ENCODE data around the gene CNIH1. TPM values are rescaled to one million over a fixed set of nuclear protein-coding genes. Genes with fewer than 3 reads are reported as not detected.
A peak's percentile ranks its signal among the peaks of the same experiment; 100 is the strongest.
"Not testable (repeated sequence)": the region's sequence is repeated elsewhere in the genome, so short reads cannot be mapped to it uniquely, and the experiment has no call there.

Gene CNIH1
- total RNA-seq, 4 donors from 2014 or later: 95.1 to 204 (median 164) TPM

DNA sequence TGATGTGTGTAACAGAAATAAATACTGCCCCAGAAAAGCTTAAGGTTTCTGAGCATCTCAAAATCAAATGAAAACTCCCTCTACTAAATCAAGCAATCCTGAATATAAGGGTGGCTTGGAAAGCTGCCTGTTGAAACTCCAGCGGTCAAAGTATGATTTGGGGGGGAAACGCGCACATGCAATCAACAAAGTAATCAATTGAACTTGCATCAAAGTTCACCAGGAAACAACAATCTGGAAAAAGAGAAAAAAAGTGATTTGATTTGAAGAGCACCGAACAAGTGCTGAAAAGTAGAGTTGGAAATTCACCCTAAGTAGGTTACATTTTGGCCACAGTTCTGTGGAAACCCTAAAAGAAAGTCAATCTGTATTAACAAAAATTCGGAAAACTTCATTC is 700 bp downstream of the CNIH1 start:
- Histone ChIP-seq H3K4me1 (peaks cover 11 to 70% (median 20%) of the 10 kb centered on the region in 3 donors), H3K36me3 (no peaks in the 10 kb centered on the region), H3K9me3 (no peaks in the 10 kb centered on the region), H3K27me3 (no peaks in the 10 kb centered on the region), H3K27ac (peak overlapping the region; percentile 92 to 97 (median 96)), H3K4me3 (peak overlapping the region; percentile 67 to 85 (median 74))
- TF ChIP-seq, protein P1, sequence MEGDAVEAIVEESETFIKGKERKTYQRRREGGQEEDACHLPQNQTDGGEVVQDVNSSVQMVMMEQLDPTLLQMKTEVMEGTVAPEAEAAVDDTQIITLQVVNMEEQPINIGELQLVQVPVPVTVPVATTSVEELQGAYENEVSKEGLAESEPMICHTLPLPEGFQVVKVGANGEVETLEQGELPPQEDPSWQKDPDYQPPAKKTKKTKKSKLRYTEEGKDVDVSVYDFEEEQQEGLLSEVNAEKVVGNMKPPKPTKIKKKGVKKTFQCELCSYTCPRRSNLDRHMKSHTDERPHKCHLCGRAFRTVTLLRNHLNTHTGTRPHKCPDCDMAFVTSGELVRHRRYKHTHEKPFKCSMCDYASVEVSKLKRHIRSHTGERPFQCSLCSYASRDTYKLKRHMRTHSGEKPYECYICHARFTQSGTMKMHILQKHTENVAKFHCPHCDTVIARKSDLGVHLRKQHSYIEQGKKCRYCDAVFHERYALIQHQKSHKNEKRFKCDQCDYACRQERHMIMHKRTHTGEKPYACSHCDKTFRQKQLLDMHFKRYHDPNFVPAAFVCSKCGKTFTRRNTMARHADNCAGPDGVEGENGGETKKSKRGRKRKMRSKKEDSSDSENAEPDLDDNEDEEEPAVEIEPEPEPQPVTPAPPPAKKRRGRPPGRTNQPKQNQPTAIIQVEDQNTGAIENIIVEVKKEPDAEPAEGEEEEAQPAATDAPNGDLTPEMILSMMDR (IDR thresholded peaks at IDR 0.05): no peak
- TF ChIP-seq POLR2A (IDR thresholded peaks at IDR 0.05): no peak
- WGBS, 2 donors: 1 to 5% methylated on average over 5 of the region's 5 CpGs
- intact Hi-C loops (cut with DNase I): no loop called here
- no peak for DNase-seq

DNA sequence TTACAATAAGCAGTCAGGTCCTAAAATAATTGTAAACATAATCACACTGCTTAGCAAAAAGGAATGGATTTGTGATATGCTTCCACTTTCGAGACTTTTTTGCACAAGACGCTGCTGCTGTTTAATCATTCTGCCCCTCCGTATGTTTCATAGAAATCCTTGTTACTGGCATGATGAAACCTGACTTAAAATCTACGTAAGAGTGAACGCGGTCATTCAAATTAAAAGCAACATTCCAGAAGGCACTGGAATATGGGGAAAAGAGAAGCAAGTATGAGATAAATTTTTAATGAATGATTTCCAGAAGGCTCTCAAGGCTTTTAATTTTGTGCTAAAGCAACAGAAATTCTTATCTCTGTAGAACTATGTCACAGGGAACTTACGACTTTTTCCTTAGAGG is 1.1 kb downstream of the CNIH1 start:
- TF ChIP-seq, protein P1 (IDR thresholded peaks at IDR 0.05): no peak
- no peak for TF ChIP-seq POLR2A (IDR thresholded peaks at IDR 0.05)
- H3K4me3 ChIP-seq: peak overlapping the region; percentile 67 to 85 (median 74)
- DNase-seq: no peak
- no peaks in the 10 kb centered on the region for H3K9me3 ChIP-seq
- H3K27me3 ChIP-seq: no peaks in the 10 kb centered on the region
- H3K36me3 ChIP-seq: no peaks in the 10 kb centered on the region
- H3K27ac ChIP-seq: peak overlapping the region; percentile 92 to 97 (median 96)
- peaks cover 11 to 70% (median 17%) of the 10 kb centered on the region in 3 donors for H3K4me1 ChIP-seq
- WGBS, 2 donors: 28 to 41% methylated on average over 7 of the region's 7 CpGs
- intact Hi-C loops (cut with DNase I): no loop called here

DNA sequence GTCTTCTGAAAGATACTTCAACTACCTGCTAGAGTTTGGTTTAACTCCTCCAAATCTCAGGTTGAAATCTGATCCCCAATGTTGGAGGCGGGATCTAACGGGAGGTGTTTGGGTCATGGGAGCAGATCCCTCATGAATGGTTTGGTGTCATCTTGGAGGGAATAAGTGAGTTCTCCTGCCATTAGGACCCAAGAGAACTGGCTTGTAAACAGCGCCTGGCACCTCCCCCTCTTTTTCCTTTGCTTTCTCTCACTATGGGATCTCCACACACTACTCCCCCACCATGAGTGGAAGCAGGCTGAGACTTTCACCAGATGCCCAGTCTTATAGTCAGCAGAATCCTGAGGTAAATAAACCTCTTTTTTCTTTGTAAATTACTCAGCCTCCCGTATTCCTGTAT is 2.5 kb downstream of the CNIH1 start:
- no peak for DNase-seq
- WGBS, 2 donors: 69 to 78% methylated on average over 4 of the region's 4 CpGs
- Histone ChIP-seq H3K4me3 (no peak overlapping the region), H3K36me3 (peaks cover 0 to 11% (median 0%) of the 10 kb centered on the region in 3 donors), H3K4me1 (peaks cover 11 to 76% (median 15%) of the 10 kb centered on the region in 3 donors), H3K27me3 (no peaks in the 10 kb centered on the region), H3K27ac (no peak overlapping the region), H3K9me3 (no peaks in the 10 kb centered on the region)
- intact Hi-C loops (cut with DNase I): no loop called here
- TF ChIP-seq, protein P1 (IDR thresholded peaks at IDR 0.05): no peak

DNA sequence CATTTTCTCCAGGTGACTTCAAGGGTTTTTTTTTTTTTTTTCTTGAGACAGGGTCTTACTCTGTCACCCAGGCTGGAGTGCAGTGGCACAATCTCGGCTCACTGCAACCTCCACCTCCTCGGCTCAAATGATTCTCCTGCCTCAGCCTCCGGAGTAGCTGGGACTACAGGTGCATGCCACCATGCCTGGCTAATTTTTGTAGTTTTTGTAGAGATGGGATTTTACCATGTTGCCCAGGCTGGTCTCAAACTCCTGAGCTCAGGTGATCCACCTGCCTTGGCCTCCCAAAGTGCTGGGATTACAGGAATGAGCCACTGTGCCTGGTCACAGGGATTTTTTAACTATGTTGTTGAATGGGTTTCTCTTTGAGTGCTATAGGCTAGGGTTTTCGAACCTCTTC is 3.2 kb downstream of the CNIH1 start:
- WGBS, 2 donors: 89 to 92% methylated on average over 4 of the region's 4 CpGs
- H3K4me3 ChIP-seq; H3K9me3 ChIP-seq; intact Hi-C loops (cut with DNase I); H3K27ac ChIP-seq; H3K27me3 ChIP-seq; DNase-seq: not testable (repeated sequence)
- Histone ChIP-seq H3K36me3 (peaks cover 0 to 11% (median 0%) of the 10 kb centered on the region in 3 donors), H3K4me1 (peaks cover 11 to 78% (median 15%) of the 10 kb centered on the region in 3 donors)

DNA sequence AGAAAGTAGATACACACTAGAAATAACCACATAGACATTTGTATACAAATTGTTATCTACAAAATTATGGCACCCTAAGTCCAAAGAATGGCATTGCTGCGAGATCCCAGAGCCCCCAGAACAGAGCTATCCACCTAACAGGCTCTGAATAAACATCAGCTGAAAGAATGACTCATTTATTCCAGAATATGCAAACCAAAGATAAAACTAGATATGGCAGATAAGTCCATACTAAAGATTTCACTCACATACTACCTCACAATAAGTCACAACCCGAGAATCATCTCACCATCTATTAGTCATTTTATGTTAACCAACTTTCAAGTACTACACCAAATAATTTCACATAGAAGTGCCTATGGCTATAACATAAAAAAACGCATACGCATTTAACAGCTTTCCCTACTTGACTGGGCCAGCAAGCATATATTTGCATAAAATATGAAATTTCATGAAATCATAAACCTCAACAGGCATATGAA is 5.6 kb downstream of the CNIH1 start:
- Histone ChIP-seq H3K36me3 (peaks cover 0 to 26% (median 0%) of the 10 kb centered on the region in 3 donors), H3K4me1 (peaks cover 7 to 69% (median 15%) of the 10 kb centered on the region in 3 donors), H3K27me3 (no peaks in the 10 kb centered on the region), H3K4me3 (no peak overlapping the region), H3K27ac (no peak overlapping the region), H3K9me3 (no peaks in the 10 kb centered on the region)
- TF ChIP-seq POLR2A (IDR thresholded peaks at IDR 0.05): no peak
- TF ChIP-seq, protein P1 (IDR thresholded peaks at IDR 0.05): no peak
- 59 to 68% methylated on average over 4 of the region's 4 CpGs for WGBS, 2 donors
- no peak for DNase-seq
- intact Hi-C loops (cut with DNase I): no loop called here

DNA sequence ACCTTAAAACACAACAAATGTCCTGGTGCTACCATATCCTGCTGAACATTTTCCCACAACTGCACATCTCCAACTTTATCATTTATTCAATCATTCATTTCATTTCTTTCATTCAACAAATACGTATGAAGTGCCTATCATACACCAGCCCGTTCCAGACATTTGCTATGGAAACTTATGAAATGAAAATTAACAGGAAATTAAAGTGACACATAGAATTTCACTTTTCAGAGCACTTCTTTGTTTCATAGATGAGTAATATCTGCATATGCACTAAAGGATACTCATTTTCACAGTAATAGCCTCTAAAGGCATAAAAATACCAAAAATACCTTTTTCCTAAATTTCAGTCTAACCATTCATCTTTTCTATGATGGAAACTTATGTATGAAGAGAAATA is 12.6 kb downstream of the CNIH1 start:
- Histone ChIP-seq H3K9me3 (no peaks in the 10 kb centered on the region), H3K27me3 (no peaks in the 10 kb centered on the region), H3K36me3 (peaks cover 0 to 77% (median 11%) of the 10 kb centered on the region in 3 donors), H3K27ac (no peak overlapping the region), H3K4me1 (peaks cover 0 to 11% (median 0%) of the 10 kb centered on the region in 3 donors), H3K4me3 (no peak overlapping the region)
- TF ChIP-seq, protein P1 (IDR thresholded peaks at IDR 0.05): no peak
- TF ChIP-seq POLR2A (IDR thresholded peaks at IDR 0.05): no peak
- 74 to 79% methylated on average over 2 of the region's 2 CpGs for WGBS, 2 donors
- intact Hi-C loops (cut with DNase I): no loop called here
- no peak for DNase-seq
